HL-60 (cell line): ENCODE results near the gene MAFG.

Source experiments
- GABPA ChIP-seq: IDR thresholded peaks from 2 replicates; pipeline ENCODE4 v1.6.1; 2012; ENCODE audit warnings: low read depth
- POLR2AphosphoS5 ChIP-seq: IDR thresholded peaks from 2 replicates; pipeline ENCODE4 v1.6.1; 2012; ENCODE audit warnings: low read depth
- TF ChIP-seq, protein P1 (sequence below): IDR thresholded peaks from one replicate; pipeline ENCODE4 v1.5.1; 2011; ENCODE audit warnings: low read length, control low read depth, inconsistent platforms; ENCODE audit not compliant: insufficient read depth

- TF ChIP-seq, protein P1, sequence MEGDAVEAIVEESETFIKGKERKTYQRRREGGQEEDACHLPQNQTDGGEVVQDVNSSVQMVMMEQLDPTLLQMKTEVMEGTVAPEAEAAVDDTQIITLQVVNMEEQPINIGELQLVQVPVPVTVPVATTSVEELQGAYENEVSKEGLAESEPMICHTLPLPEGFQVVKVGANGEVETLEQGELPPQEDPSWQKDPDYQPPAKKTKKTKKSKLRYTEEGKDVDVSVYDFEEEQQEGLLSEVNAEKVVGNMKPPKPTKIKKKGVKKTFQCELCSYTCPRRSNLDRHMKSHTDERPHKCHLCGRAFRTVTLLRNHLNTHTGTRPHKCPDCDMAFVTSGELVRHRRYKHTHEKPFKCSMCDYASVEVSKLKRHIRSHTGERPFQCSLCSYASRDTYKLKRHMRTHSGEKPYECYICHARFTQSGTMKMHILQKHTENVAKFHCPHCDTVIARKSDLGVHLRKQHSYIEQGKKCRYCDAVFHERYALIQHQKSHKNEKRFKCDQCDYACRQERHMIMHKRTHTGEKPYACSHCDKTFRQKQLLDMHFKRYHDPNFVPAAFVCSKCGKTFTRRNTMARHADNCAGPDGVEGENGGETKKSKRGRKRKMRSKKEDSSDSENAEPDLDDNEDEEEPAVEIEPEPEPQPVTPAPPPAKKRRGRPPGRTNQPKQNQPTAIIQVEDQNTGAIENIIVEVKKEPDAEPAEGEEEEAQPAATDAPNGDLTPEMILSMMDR: no peak
- TF ChIP-seq GABPA: no peak
- peak; percentile 46; the same call in 1 of the 2 replicates for TF ChIP-seq POLR2AphosphoS5
Observed at GRCh38 chr17:81870131-81870980, 57.2 kb downstream of the MAFG start.
